Measurements from ENCODE around the gene EBF4. TPM values are rescaled to one million over a fixed set of nuclear protein-coding genes. Genes with fewer than 3 reads are reported as not detected.

The EBF4 gene
- total RNA-seq, 1 experiment from 2014 or later: 11.4 TPM

DNA sequence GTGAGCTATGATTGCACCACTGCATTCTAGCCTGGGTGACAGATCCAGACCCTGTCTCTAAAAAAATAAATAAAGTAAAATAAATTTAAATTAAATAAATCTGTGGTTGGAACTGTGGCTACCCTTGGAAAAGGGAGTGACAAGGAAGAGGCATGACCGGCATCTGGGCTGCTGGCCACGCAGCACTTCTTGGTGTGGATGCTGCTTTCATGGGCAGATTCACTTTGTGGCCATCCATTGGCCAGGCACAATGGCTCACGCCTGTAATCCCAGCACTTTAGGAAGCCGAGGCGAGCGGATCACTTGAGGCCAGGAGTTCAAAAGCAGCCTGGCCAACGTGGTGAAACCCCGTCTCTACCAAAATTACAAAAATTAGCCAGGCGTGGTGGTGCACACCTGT is 16.1 kb downstream of the EBF4 start:
- no TSS peak for BruUV-seq (replicated peaks)
- DNase-seq (ENCODE audit: low read depth, low spot score) (no peak), ATAC-seq (no peak)
- H3K4me1 ChIP-seq (ENCODE audit: control insufficient read depth in 1 of 2, insufficient read depth in 2 of 2, low read length in 2 of 2): no peaks in the 10 kb centered on the region
- H3K27me3 ChIP-seq (ENCODE audit: insufficient read depth, low read length): no peaks in the 10 kb centered on the region
- POLR2A ChIA-PET: no interaction called here
- TF ChIP-seq ZNF274 (IDR thresholded peaks at IDR 0.05; ENCODE audit: low read depth, low read length) (no peak), FOSL1 (IDR thresholded peaks at IDR 0.05; ENCODE audit: low read depth) (no peak), SP1 (IDR thresholded peaks at IDR 0.05; ENCODE audit: low read depth) (no peak), TCF7L2 (IDR thresholded peaks at IDR 0.05; ENCODE audit: borderline replicate concordance, extremely low read depth, insufficient read depth, insufficient read length) (no peak), ZBTB33 (IDR thresholded peaks at IDR 0.05; ENCODE audit: extremely low read depth, insufficient replicate concordance, low read length) (no peak), EZH2 (IDR thresholded peaks at IDR 0.05) (no peak), YY1 (IDR thresholded peaks at IDR 0.05; ENCODE audit: extremely low read depth, insufficient replicate concordance, low read depth, low read length) (no peak), EGR1 (IDR thresholded peaks at IDR 0.05; ENCODE audit: low read depth) (no peak), RAD21 (IDR thresholded peaks at IDR 0.05; ENCODE audit: low read depth) (no peak), MAX (IDR thresholded peaks at IDR 0.05) (no peak), ELF1 (IDR thresholded peaks at IDR 0.05; ENCODE audit: borderline replicate concordance, low read depth) (no peak), SIN3A (IDR thresholded peaks at IDR 0.05; ENCODE audit: low read depth) (no peak), ATF3 (IDR thresholded peaks at IDR 0.05) (no peak), EZH2phosphoT487 (IDR thresholded peaks at IDR 0.05; ENCODE audit: borderline replicate concordance) (no peak), POLR2A (IDR thresholded peaks at IDR 0.05; ENCODE audit: borderline replicate concordance, extremely low read depth, insufficient read depth, insufficient read length) (no peak), CBX3 (IDR thresholded peaks at IDR 0.05; ENCODE audit: low read depth) (no peak), JUND (IDR thresholded peaks at IDR 0.05) (no peak), ZFX (IDR thresholded peaks at IDR 0.05) (no peak)
- TF ChIP-seq, protein P1, sequence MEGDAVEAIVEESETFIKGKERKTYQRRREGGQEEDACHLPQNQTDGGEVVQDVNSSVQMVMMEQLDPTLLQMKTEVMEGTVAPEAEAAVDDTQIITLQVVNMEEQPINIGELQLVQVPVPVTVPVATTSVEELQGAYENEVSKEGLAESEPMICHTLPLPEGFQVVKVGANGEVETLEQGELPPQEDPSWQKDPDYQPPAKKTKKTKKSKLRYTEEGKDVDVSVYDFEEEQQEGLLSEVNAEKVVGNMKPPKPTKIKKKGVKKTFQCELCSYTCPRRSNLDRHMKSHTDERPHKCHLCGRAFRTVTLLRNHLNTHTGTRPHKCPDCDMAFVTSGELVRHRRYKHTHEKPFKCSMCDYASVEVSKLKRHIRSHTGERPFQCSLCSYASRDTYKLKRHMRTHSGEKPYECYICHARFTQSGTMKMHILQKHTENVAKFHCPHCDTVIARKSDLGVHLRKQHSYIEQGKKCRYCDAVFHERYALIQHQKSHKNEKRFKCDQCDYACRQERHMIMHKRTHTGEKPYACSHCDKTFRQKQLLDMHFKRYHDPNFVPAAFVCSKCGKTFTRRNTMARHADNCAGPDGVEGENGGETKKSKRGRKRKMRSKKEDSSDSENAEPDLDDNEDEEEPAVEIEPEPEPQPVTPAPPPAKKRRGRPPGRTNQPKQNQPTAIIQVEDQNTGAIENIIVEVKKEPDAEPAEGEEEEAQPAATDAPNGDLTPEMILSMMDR (IDR thresholded peaks at IDR 0.05 in 2 of 3, conservative IDR thresholded peaks at IDR 0.05 in 1 of 3; ENCODE audit: borderline replicate concordance in 1 of 3, insufficient read depth in 1 of 3, low read depth in 2 of 3, low read length in 2 of 3): no peak
- no peaks in the 10 kb centered on the region for H4K20me1 ChIP-seq (ENCODE audit: insufficient read depth)
- H3K9me3 ChIP-seq (ENCODE audit: control insufficient read depth in 1 of 2, insufficient read depth in 1 of 2, low read depth in 1 of 2, low read length in 2 of 2): no peaks in the 10 kb centered on the region
- H3K4me3 ChIP-seq (replicated peaks in 1 of 2; ENCODE audit: low read depth in 1 of 2, low read length in 2 of 2): no peak overlapping the region
- H3K4me2 ChIP-seq (ENCODE audit: low read length): no peak overlapping the region
- RAD21 ChIA-PET (ENCODE audit: low non-redundant PET in 1 of 2, low total read pairs in 2 of 2, uncharacterized antibody in 2 of 2, unreplicated experiment in 2 of 2): no interaction called here
- CTCF ChIA-PET: interaction anchor here (0.8 kb wide), 1 partner anchor 35 kb away, joined by 4 read pairs; no protein-coding TSS in a partner anchor
- H3K79me2 ChIP-seq (ENCODE audit: insufficient read depth, low read length): no peaks in the 10 kb centered on the region
- no peaks in the 10 kb centered on the region for H3K9me2 ChIP-seq (ENCODE audit: insufficient read depth)
- intact Hi-C loops (cut with micrococcal nuclease): no loop called here
- no peak overlapping the region for H2AFZ ChIP-seq (ENCODE audit: low read depth, low read length, poor library complexity, severe bottlenecking)
- no peak overlapping the region for H3K9ac ChIP-seq (ENCODE audit: low read length)
- H3K27ac ChIP-seq (ENCODE audit: low read depth, low read length): no peak overlapping the region
- H3K36me3 ChIP-seq (ENCODE audit: control insufficient read depth in 1 of 2, insufficient read depth in 2 of 2, low read length in 2 of 2): no peaks in the 10 kb centered on the region
